CD4-positive, alpha-beta T cell (primary cell): ENCODE results near the gene NECAB3. TPM values are rescaled to one million over a fixed set of nuclear protein-coding genes. Genes with fewer than 3 reads are reported as not detected.

ENCODE experiments used
- ATAC-seq: fragments of 200-7000 bp; cut with Tn5 transposase; one replicate; pipeline ENCODE4 v1.10.0; 2022; ENCODE audit warnings: mild to moderate bottlenecking; ENCODE audit not compliant: poor library complexity
- CTCF ChIA-PET: fragments of 350-600 bp; sonication (Branson Sonifier 250); formaldehyde crosslinking; loops from one replicate; lab custom pipeline; 2021; ENCODE audit warnings: antibody characterized with exemption, inconsistent platforms; lab: Charles Lee
- POLR2A ChIA-PET: fragments of 350-600 bp; sonication (Branson Sonifier 250); formaldehyde crosslinking; loops from one replicate; lab custom pipeline; 2021; ENCODE audit warnings: antibody characterized with exemption, inconsistent platforms; lab: Charles Lee
- DNase-seq, 14 experiments: peaks; one replicate each; pipeline ENCODE4 v3.0.0-alpha.2; 2013 to 2020; ENCODE audit warnings: mixed read lengths in 2 of 14
- H3K27ac ChIP-seq, 2 donors: one replicate each; pipeline versions ENCODE4 v1.5.1 to v1.7.0; 2013; ENCODE audit warnings: low read length in 2 of 2, low read depth in 1 of 2, mild to moderate bottlenecking in 1 of 2
- H3K27me3 ChIP-seq, 2 experiments: 1 replicate in 1 of 2; 2 replicates in 1 of 2; pipeline versions ENCODE4 v1.6.1 to v1.7.0; 2013; ENCODE audit warnings: low read length in 2 of 2, control low read depth in 1 of 2, mild to moderate bottlenecking in 1 of 2, moderate library complexity in 1 of 2; ENCODE audit not compliant: insufficient read depth in 2 of 2, control insufficient read depth in 1 of 2
- H3K36me3 ChIP-seq: one replicate; pipeline ENCODE4 v1.6.1; 2013; ENCODE audit warnings: low read length, control low read depth; ENCODE audit not compliant: insufficient read depth
- H3K4me1 ChIP-seq: one replicate; pipeline ENCODE4 v1.6.1; 2013; ENCODE audit warnings: low read length, control low read depth; ENCODE audit not compliant: insufficient read depth
- H3K4me3 ChIP-seq: one replicate; pipeline ENCODE4 v1.5.1; 2013; ENCODE audit warnings: mild to moderate bottlenecking, low read length, moderate library complexity
- H3K9me3 ChIP-seq, 2 experiments: 1 replicate in 1 of 2; 2 replicates in 1 of 2; pipeline versions ENCODE4 v1.6.1 to v1.7.0; 2013; ENCODE audit warnings: low read length in 2 of 2, mild to moderate bottlenecking in 2 of 2, control low read depth in 1 of 2, moderate library complexity in 1 of 2; ENCODE audit not compliant: control insufficient read depth in 1 of 2, insufficient read depth in 1 of 2
- H3K27ac Mint-ChIP-seq: one replicate; pipeline ENCODE4 v1.8.0; 2020; ENCODE audit warnings: mixed read lengths
- H3K27me3 Mint-ChIP-seq: one replicate; pipeline ENCODE4 v1.8.0; 2021; ENCODE audit warnings: mixed read lengths
- H3K36me3 Mint-ChIP-seq: one replicate; pipeline ENCODE4 v1.8.0; 2021; ENCODE audit warnings: low read depth, mixed read lengths
- H3K4me1 Mint-ChIP-seq: one replicate; pipeline ENCODE4 v1.8.0; 2021; ENCODE audit warnings: low read depth, mixed read lengths
- H3K4me3 Mint-ChIP-seq: one replicate; pipeline ENCODE4 v1.8.0; 2020; ENCODE audit warnings: mild to moderate bottlenecking, mixed read lengths
- H3K9me3 Mint-ChIP-seq: one replicate; pipeline ENCODE4 v1.8.0; 2020; ENCODE audit warnings: mixed read lengths
- CTCF ChIP-seq: fragments of 200-600 bp; IDR thresholded peaks from one replicate; pipeline ENCODE4 v1.8.0; 2022; ENCODE audit warnings: antibody characterized with exemption, mild to moderate bottlenecking
- intact Hi-C, 2 experiments: fragments of 100-400 bp; cut with DNase I in 1 of 2; cut with micrococcal nuclease in 1 of 2; formaldehyde crosslinking; loops; one replicate each; pipeline versions ENCODE4 v1.15.1 to v1.9.0; 2023 to 2025; cut with DNase I, micrococcal nuclease
- total RNA-seq, 174 experiments: library from RNA in 2 of 174; stranded (reverse) in 2 of 174; gene quantifications; one replicate each; pipeline ENCODE4 v1.2.3 and lab custom pipeline; 2021 to 2026

NECAB3 gene
- total RNA-seq, 2 experiments from 2014 or later: 8.7 to 9.2 TPM

GRCh38 chr20:33709905-33710541 is 35.8 kb upstream of the NECAB3 start:
- peaks cover 5% of the 10 kb centered on the region for H3K4me1 ChIP-seq
- H3K27ac ChIP-seq: no peak overlapping the region
- H3K27me3 Mint-ChIP-seq: no peaks in the 10 kb centered on the region
- H3K4me1 Mint-ChIP-seq: peaks cover 10% of the 10 kb centered on the region
- CTCF ChIA-PET: no interaction called here
- no peak overlapping the region for H3K4me3 Mint-ChIP-seq
- TF ChIP-seq CTCF: no peak
- H3K27ac Mint-ChIP-seq: no peak overlapping the region
- peaks cover 55% of the 10 kb centered on the region for H3K36me3 ChIP-seq
- no peaks in the 10 kb centered on the region for H3K9me3 Mint-ChIP-seq
- no peaks in the 10 kb centered on the region for H3K9me3 ChIP-seq
- POLR2A ChIA-PET: interaction anchor here (1.0 kb wide), 1 partner anchor 20 kb away, joined by 3 read pairs; no protein-coding TSS in a partner anchor
- no peak for ATAC-seq
- no peak overlapping the region for H3K4me3 ChIP-seq
- no peaks in the 10 kb centered on the region for H3K27me3 ChIP-seq
- intact Hi-C loops: no loop called here
- DNase-seq: no peak
- H3K36me3 Mint-ChIP-seq: peaks cover 66% of the 10 kb centered on the region

- CTCF ChIA-PET: no interaction called here
- Mint-ChIP-seq H3K27me3 (no peaks in the 10 kb centered on the region), H3K36me3 (peaks cover 61% of the 10 kb centered on the region), H3K4me1 (peaks cover 10% of the 10 kb centered on the region), H3K9me3 (no peaks in the 10 kb centered on the region), H3K4me3 (no peak overlapping the region), H3K27ac (no peak overlapping the region)
- ATAC-seq (no peak), DNase-seq (no peak)
- Histone ChIP-seq H3K36me3 (peaks cover 52% of the 10 kb centered on the region), H3K9me3 (no peaks in the 10 kb centered on the region), H3K4me3 (no peak overlapping the region), H3K27ac (no peak overlapping the region), H3K4me1 (peaks cover 5% of the 10 kb centered on the region), H3K27me3 (no peaks in the 10 kb centered on the region)
- intact Hi-C loops: no loop called here
- no peak for TF ChIP-seq CTCF
- POLR2A ChIA-PET: no interaction called here
Measured at GRCh38 chr20:33709398-33709797, 35.2 kb upstream of the NECAB3 start.

- Mint-ChIP-seq H3K27ac (no peak overlapping the region), H3K27me3 (no peaks in the 10 kb centered on the region), H3K9me3 (no peaks in the 10 kb centered on the region), H3K4me3 (no peak overlapping the region), H3K36me3 (peaks cover 49% of the 10 kb centered on the region), H3K4me1 (peaks cover 10% of the 10 kb centered on the region)
- ATAC-seq (no peak), DNase-seq (no peak)
- ChIA-PET CTCF (no interaction called here), POLR2A (no interaction called here)
- Histone ChIP-seq H3K27ac (no peak overlapping the region), H3K27me3 (no peaks in the 10 kb centered on the region), H3K36me3 (peaks cover 38% of the 10 kb centered on the region), H3K4me3 (no peak overlapping the region), H3K4me1 (peaks cover 5% of the 10 kb centered on the region), H3K9me3 (no peaks in the 10 kb centered on the region)
- no peak for TF ChIP-seq CTCF
- intact Hi-C loops: no loop called here
Measured at GRCh38 chr20:33707668-33708067, 33.4 kb upstream of the NECAB3 start.
